Stimulated activated CD4-positive, alpha-beta T cell treated with anti-CD3 and anti-CD28 coated beads, Interleukin-2, amount 100 ng/mL, for 24 hours (primary cell): Measurements from ENCODE around the gene TINAGL1.

Source experiments
- DNase-seq, 2 donors: peaks; one replicate each; pipeline ENCODE4 v3.0.0-alpha.2; 2020

The TINAGL1 gene

GRCh38 chr1:31609514-31610118 is 33.3 kb downstream of the TINAGL1 start:
- DNase-seq: no peak

- no peak for DNase-seq
Measured at GRCh38 chr1:31614414-31615005, 38.2 kb downstream of the TINAGL1 start.

GRCh38 chr1:31615414-31615813 is 39.1 kb downstream of the TINAGL1 start:
- DNase-seq: no peak

DNA sequence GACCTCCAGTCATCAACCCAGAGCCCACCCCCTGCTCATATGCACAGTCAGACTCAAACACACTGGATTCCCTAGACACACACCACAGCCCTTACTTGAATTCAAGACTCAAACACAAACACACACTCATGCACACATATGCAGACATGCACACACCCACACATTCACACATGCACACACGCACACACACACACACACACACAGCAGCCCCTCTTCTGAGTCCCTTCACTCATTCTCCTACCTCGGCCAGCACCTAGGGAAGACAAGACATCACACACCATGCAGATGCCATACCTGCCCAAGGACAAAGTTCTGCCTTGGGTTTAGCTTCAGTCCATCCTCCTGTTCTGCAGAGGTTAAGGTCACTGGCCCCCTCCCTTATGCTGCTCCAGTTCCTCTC is 39.6 kb downstream of the TINAGL1 start:
- no peak for DNase-seq

GRCh38 chr1:31617218-31617915 is 41.1 kb downstream of the TINAGL1 start, which contains the start of gene HCRTR1:
TSS of gene HCRTR1 (plus strand) at chr1:31617689. CDS start at chr1:31619193, 1,504 bp downstream.
- no peak for DNase-seq

GRCh38 chr1:31617916-31618746 is 41.8 kb downstream of the TINAGL1 start:
- DNase-seq: peak; percentile 54 to 64

DNA sequence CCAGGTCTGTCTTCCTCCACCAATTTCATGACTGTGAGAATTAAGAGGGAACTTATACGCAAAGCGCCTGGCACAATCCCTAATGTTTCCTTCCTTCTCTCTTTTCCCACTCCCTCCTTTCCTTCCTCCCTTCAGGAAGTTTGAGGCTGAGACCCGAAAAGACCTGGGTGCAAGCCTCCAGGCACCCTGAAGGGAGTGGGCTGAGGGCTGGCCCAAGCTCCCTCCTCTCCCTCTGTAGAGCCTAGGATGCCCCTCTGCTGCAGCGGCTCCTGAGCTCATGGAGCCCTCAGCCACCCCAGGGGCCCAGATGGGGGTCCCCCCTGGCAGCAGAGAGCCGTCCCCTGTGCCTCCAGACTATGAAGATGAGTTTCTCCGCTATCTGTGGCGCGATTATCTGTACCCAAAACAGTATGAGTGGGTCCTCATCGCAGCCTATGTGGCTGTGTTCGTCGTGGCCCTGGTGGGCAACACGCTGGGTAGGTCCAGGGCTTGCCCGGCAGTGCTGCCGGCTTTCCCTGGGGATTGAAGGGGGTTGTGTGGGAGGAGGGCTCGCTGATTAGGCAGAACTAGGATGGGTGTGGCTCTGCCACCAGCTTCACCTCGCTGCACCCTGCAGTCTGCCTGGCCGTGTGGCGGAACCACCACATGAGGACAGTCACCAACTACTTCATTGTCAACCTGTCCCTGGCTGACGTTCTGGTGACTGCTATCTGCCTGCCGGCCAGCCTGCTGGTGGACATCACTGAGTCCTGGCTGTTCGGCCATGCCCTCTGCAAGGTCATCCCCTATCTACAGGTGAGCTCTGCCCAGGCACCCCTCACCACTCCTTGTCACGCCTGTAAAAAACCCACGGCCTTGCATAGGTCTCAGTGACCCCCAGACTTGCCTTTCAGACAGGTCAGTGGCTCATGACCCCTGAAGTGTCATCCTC is 42.9 kb downstream of the TINAGL1 start:
- DNase-seq: no peak

GRCh38 chr1:31620631-31621497 is 44.5 kb downstream of the TINAGL1 start:
- no peak for DNase-seq

DNA sequence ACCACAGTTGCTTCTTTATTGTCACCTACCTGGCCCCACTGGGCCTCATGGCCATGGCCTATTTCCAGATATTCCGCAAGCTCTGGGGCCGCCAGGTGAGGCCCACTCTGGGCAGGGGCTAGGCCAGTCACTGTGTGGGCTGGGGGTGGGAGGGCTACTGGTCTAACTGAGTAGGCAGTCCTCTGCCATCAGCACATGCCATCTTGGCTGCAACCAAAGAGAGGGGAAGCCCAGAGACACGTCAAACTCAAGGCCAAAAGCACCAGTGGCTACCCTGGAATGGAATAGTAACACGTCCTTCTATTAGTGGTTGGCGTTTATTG is 45.1 kb downstream of the TINAGL1 start:
- no peak for DNase-seq

GRCh38 chr1:31621847-31622730 is 45.8 kb downstream of the TINAGL1 start:
- DNase-seq: no peak

- DNase-seq: no peak
Measured at GRCh38 chr1:31623365-31623764, 47.0 kb downstream of the TINAGL1 start.

GRCh38 chr1:31624309-31624708 is 48.0 kb downstream of the TINAGL1 start:
- no peak for DNase-seq

DNA sequence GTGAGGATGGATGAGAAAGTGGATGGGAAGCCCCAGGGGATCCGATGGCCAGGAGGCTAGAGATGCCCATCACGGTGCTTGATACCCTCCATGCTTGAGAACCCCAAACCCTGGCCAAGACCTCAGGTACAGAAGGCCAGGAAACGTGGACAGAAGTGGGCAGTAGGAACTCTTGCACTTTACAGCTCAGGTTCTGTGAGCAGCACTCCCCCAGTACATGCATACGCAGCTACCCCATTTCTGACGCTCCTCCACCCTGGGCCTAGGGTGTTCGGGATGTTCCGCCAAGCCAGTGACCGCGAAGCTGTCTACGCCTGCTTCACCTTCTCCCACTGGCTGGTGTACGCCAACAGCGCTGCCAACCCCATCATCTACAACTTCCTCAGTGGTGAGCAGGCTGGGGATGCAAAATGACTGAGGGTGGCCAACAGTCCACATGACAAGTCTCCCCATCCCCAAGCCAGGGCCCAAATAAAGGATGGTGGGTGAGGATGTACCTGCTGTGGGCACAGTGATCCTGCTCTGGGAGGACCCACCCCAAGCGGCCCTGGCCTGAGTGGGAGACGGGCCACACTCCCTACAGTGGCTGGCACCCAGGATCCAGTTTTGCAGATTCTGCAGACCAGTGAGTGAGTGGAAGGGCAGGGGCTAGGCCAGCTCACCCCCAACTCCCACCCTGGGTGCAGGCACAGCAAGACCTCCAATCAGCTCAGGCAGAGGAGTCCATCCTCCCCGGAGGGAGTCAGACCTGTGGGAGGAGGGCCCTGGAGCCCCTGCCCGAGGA is 48.6 kb downstream of the TINAGL1 start:
- no peak for DNase-seq

- no peak for DNase-seq
Measured at GRCh38 chr1:31625561-31626222, 49.4 kb downstream of the TINAGL1 start.

DNA sequence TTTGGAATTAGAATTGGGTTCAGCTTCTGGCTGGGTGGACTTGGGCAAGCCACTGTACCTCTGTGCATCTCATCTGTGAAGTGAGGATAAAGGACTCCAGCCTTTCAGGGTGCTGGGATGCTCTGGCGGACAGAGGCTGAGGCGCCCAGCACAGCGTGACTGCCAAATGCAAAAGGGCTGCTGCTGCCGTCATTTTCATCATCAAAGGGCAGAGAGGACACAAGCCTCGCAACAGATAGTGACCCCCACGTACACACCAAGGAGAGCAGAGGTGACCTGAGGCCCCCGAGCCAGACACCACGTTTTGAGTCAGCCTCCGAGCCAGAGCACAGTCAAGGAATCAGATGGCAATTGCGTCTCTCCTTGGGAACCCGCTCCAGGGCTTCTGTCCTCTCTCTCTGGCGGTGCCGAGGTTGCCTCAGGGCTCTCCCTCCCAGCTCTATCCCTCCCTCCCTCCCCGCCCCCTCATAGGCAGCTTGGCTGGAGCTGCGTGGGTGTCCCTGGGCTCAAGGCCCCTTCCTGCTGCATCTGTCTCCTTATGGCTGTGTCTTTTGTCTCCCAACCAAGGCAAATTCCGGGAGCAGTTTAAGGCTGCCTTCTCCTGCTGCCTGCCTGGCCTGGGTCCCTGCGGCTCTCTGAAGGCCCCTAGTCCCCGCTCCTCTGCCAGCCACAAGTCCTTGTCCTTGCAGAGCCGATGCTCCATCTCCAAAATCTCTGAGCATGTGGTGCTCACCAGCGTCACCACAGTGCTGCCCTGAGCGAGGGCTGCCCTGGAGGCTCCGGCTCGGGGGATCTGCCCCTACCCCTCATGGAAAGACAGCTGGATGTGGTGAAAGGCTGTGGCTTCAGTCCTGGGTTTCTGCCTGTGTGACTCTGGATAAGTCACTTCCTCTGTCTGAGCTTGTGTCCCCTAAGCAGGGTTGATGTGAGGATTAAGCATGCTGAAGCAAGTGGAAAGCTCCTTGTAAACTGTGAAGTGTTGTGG is 50.2 kb downstream of the TINAGL1 start:
- DNase-seq: no peak

GRCh38 chr1:31627301-31627929 is 51.1 kb downstream of the TINAGL1 start:
- DNase-seq: no peak

GRCh38 chr1:31627930-31628559 is 51.7 kb downstream of the TINAGL1 start:
- DNase-seq: no peak
